NCI-H1048 (cell line): Measurements from ENCODE around the gene CLDN6.
A peak's percentile ranks its signal among the peaks of the same experiment; 100 is the strongest.

Experiments used
- DNase-seq: peaks from one replicate; lab custom pipeline; 2025; lab: John Stamatoyannopoulos, UW

The CLDN6 gene

DNA sequence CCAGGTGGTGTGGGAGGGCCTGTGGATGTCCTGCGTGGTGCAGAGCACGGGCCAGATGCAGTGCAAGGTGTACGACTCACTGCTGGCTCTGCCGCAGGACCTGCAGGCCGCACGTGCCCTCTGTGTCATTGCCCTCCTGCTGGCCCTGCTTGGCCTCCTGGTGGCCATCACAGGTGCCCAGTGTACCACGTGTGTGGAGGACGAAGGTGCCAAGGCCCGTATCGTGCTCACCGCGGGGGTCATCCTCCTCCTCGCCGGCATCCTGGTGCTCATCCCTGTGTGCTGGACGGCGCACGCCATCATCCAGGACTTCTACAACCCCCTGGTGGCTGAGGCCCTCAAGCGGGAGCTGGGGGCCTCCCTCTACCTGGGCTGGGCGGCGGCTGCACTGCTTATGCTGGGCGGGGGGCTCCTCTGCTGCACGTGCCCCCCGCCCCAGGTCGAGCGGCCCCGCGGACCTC lies 4.5 kb downstream of the CLDN6 start:
- no peak for DNase-seq

- DNase-seq, result no peak
Measured at GRCh38 chr16:3012828-3013420, 5.1 kb downstream of the CLDN6 start, which contains the start of gene CLDN9. Gene CLDN9 (plus strand): TSS chr16:3012923. CDS start chr16:3013363, 440 bp downstream.

GRCh38 chr16:3012246-3012645 lies 5.7 kb downstream of the CLDN6 start:
- DNase-seq, result no peak

GRCh38 chr16:3010510-3010909 lies 7.5 kb downstream of the CLDN6 start:
- no peak for DNase-seq

DNA sequence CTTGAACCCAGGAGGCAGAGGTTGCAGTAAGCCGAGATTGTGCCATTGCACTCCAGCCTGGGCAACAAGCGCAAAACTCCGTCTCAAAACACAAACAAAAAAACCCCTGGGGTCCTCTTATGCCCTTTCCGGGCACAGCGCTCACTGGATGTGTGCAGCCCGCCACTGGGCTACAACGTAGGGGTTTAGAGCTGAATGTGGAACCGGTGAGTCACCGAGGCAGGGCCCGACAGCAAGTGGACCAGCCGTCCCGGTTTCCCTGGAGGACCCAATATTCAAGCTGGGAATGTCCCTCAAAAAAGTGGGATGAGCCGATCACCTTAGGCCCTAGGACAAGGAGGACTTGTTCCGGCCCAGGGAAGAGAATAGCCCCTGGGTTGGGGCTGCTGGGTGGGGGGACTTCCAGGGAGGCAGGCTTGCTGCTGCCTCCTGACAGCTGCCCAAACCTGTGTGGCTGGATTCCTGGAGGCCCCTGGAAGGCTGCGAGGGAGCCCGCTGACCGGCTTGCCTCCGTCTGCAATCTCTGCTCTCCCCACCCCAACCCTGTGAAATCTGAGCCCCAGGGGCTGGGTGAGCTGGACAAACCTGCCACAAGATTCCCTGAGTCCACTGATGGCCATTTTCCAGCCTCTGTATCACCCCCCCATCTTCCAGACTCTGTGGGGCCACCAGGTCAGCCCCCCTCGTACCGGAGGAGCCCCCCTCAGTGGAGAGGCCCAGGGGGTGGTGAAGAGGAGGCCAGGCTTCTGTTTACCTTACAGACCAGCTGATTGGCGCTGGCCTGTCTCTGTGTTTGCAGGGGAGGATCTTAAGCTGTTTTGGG lies 8.2 kb downstream of the CLDN6 start:
- DNase-seq, result no peak

DNA sequence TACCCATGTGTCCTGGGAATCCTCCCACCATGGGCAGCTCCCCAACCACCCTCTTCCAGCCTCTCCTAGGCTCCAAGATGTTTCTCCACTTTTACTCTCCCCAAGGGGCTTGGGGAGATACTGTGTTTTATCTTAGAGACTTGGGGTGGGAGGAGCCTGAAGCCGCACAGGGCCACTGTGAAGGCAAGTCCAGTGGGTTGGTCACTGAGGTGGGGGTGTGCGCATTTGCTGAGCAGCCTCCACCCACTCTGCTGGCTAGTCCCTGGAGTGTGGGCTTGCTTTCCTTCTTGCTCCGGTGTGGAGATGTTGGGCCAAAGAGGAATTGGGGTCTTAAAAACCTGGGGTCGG lies 9.3 kb downstream of the CLDN6 start:
- no peak for DNase-seq

DNA sequence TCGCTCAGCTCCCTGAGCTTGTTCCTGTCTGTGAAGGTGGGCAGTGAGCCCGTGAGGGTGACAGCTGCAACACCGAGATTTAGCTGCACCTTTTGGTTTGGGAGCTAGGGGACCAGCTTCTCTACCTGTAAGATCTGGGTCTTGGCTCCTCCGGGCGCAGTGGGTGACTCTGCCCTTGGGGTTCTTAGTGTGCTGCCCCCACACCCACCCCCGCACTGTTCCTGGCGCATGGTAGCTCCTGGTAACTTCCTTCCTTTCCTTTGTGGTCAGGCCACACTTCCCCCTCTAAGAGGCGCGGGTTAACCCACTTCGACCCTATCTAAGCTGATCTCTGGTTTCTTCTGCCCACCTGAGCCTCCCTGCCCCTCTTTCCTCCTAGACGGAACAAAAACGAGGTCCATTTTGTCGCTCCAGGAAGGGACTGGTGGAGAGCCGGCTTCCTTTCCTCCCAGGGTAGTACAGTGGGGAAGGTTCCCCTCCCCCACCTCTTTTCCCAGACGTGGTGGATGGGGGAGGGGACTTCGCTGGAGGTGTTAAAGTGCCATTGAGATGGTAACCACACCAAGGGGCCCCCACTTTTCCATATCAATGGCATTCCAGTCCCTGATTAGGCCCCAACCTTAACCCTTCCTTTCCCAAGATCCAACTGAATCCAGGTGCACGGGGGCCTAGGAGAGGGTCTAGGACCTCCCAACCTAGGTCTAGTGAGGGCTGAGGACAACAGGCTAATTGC lies 9.9 kb downstream of the CLDN6 start:
- no peak for DNase-seq

- no peak for DNase-seq
Measured at GRCh38 chr16:3007059-3007956, 10.7 kb downstream of the CLDN6 start.

GRCh38 chr16:3004781-3005284 lies 13.2 kb downstream of the CLDN6 start:
- no peak for DNase-seq

DNA sequence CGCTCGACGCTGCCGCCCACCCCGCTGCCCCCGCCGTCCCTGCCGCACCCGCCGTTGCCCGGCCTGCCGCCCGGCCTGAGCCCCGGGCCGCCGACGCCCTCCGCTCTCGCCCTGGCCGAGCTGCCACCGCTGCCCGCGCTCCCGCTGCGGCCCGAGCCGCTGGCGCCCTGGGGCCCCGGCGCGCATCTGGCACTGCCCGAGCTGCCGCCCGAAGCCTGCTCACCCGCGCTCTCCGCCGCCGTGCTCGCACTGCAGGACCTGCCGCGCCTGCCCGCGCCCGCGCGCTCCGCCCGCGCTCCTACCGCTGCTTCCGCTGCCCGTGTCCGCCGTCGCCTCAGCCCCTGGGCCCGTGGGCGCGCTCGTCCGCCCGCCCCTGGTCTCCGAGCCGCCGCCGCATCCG lies 13.7 kb downstream of the CLDN6 start:
- DNase-seq, result no peak

- DNase-seq, result peak; percentile 85
Measured at GRCh38 chr16:3003582-3004270, 14.3 kb downstream of the CLDN6 start.

DNA sequence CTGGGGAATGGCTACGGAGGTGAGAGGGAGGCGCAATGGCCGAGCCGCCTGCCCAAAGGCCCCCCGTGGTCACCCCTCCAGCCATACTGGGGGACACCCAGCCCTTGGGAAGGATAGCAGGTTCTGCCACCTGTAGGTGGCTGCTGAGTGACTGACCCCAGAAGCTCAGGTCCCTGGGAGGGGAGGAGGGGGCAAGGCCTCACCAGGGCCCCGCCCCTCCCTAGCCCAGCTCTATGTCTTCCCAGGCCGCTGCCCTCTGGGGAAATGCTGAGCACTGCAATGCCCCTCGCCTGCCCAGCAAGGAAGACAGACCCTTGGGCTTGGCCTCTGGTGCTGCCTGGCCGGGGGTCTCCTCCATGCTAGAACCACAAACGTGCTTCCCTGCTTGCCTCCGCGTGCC lies 16.7 kb downstream of the CLDN6 start:
- DNase-seq, result no peak

GRCh38 chr16:3000540-3000939 lies 17.4 kb downstream of the CLDN6 start:
- DNase-seq, result no peak

DNA sequence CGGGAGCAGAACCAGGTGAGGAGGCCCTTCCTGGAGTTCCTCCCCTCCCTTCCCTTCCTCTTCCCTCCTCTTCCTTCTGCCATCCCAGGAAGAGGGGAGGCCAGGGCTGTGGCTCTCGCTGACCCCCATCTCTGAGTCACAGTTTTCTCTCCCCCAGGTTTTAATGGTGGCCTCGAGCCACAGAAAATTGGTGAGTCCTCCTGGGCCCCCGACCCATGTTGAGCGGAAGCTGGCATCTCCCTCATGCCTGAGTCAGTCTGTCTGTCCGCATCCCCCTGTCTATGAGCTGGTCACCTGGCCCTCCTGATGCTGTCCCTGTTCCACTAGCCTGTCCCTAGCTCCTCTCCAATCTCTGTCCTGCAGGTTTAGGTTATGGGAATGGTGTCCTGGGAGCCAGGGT lies 18.1 kb downstream of the CLDN6 start:
- no peak for DNase-seq

DNA sequence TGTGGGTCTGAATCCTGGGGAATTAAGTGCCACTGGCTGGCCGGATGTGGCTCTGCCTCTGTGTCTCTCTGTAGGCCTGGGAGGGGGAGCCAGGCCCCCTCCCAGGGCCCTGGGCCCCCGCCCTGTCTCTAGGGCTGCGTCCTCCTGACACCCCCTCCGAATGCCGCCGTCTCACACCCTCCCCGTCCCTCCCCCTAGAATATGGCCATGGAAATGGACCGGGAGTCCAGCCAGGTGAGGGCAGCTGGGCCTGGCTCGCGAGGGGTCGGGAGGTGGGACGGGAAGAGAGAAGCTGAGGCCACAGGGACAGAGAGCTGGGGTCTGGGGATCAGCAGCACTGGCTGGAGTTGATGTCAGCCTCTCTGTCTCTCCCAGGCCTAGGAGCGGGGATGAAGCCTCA lies 21.7 kb downstream of the CLDN6 start:
- no peak for DNase-seq

- no peak for DNase-seq
Measured at GRCh38 chr16:2992383-2993081, 25.5 kb downstream of the CLDN6 start.

- DNase-seq, result no peak
Measured at GRCh38 chr16:2991566-2992261, 26.3 kb downstream of the CLDN6 start.

DNA sequence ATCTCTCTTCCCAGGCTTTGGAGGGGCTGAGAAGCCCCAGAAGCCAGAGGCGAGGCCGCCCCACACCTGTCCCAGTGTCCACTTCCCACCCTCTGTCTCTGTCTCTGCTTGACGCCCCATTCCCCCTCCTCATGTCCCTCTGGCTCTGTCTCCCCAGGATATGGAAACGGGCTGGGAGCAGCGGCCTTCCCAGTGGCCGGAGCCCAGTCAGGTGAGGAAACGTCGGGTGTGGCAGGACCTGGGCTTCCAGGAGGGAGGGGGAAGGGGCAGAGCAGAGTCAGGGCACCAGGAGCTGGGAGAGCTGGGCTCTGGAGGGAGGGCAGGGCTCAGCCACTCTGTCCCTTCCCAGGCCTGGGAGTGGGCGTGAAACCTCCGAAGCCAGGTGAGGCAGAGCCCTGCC lies 27.1 kb downstream of the CLDN6 start:
- no peak for DNase-seq

DNA sequence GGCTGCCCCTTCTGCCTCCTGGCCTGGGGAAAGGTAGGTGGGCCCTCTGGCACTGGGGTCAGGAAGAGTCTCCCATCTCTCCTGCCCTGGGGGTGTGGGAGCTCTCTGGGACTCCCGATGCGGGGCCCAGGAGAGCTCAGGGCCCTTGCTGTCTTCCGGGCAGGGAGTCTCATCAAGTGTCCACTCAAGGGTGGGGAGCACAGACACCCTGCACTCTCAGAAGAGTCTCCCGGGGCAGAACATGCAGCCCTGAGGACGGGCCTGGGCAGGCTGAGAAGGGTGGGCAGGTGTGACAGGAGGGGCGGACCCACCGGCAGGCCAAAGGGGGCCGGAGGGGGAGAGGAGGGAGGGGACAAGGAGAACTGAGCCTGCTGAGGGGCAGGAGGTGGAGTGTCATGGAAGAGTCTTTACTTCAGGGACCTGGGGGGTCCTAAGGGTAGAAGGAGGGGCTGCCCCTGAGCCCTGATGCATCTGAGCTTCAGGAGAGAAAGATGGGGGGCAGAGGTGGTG lies 29.3 kb downstream of the CLDN6 start:
- DNase-seq, result no peak

DNA sequence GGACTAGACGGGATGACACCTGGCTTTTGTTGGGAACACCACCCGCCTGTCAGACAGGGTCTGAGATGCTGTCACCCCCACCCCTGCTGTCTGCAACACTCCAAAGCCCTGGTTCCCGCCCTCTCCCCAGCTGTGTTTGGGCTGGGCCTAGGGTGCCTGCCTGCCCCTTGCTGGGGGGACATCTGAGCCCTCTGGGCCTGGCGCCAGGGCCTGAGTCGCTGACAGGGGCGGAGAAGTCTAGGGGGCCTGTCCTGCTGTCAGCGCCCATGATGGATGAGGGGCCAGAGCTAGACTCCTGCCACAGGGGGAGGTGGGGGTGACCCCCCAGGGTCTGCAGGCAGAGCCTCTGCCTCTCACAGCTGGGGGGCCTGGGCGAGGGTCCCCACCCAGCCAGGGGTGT lies 30.1 kb downstream of the CLDN6 start:
- DNase-seq, result no peak
